Measurements from ENCODE around the gene PDCD10. TPM values are rescaled to one million over a fixed set of nuclear protein-coding genes. Genes with fewer than 3 reads are reported as not detected.

PDCD10 gene
- total RNA-seq, 1 experiment from 2014 or later: 87.7 TPM

DNA sequence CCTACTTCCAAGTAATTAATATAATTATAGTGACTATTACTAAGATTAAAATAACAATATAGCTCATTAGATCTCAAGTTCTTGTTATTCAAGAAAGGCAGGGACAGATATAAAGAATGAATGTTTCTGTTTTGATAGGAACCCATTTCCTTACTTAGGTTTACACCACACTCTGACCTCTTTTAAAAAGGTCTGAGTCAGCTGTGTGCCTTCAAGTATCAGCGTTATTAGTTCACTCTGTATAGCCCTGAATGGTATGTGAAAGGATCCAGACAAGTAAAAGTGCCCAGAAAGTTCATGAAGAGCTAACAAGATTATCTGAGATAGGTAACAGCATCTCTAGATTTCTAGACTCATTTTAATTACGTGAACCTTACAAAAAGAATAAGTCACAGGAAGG lies 28.9 kb downstream of the PDCD10 start:
- in situ Hi-C loops (cut with HindIII; ENCODE audit: low pct_unique_long_range_greater_than_20kb, low sequenced_read_pairs): no loop called here

GRCh38 chr3:167700926-167701325 lies 33.8 kb downstream of the PDCD10 start:
- in situ Hi-C loops (cut with HindIII; ENCODE audit: low pct_unique_long_range_greater_than_20kb, low sequenced_read_pairs): no loop called here
- DNase-seq (ENCODE audit: low read depth): no peak

More for the DNA sequence above, 28.9 kb downstream of the PDCD10 start:
- peak; percentile 36 for DNase-seq (ENCODE audit: low read depth)

- no peak for DNase-seq (ENCODE audit: low read depth)
- in situ Hi-C loops (cut with HindIII; ENCODE audit: low pct_unique_long_range_greater_than_20kb, low sequenced_read_pairs): no loop called here
Observed at GRCh38 chr3:167700046-167700445, 34.6 kb downstream of the PDCD10 start.

DNA sequence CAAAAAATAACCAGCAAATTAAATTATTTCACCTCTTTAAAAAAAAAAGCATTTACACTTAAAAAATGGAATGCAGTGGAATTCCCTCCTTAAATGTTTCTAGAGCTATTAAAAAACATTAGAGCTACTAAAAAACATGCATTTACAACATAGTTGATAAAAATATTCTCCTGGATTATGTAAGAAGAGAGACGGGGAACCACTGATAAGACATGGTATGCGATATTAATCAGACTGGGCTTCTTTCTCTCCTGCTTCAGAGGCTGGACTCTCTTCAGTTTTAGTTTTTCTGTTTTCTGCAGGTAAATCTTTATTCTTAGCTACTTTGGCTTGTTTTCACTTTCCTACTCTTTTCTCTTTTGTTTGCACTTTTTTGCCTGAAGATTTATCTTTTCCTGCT lies 40.6 kb downstream of the PDCD10 start:
- no peak for DNase-seq (ENCODE audit: low read depth)
- in situ Hi-C loops (cut with HindIII; ENCODE audit: low pct_unique_long_range_greater_than_20kb, low sequenced_read_pairs): no loop called here

- in situ Hi-C loops (cut with HindIII; ENCODE audit: low pct_unique_long_range_greater_than_20kb, low sequenced_read_pairs): no loop called here
- DNase-seq (ENCODE audit: low read depth): no peak
Observed at GRCh38 chr3:167691366-167691765, 43.3 kb downstream of the PDCD10 start.

- peak; percentile 51 for DNase-seq (ENCODE audit: low read depth)
- in situ Hi-C loops (cut with HindIII; ENCODE audit: low pct_unique_long_range_greater_than_20kb, low sequenced_read_pairs): no loop called here
Observed at GRCh38 chr3:167684388-167684993, 50.2 kb downstream of the PDCD10 start.

DNA sequence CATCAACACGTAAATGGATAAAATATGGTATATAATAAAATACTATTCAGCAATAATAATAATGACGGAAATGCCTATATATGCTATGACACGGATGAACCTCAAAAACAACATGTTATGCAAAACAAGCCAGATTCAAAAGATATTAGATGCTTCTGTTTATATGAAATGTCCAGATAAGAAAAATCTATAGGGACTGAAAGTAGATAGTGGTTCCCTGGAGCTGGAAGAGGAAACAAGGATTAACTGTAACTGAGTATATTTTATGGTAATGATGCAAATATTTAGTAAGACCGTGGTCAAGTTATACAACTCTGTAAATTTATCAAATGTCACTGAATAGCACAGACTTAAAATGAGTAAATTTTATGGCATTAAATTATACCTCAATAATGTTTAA lies 55.2 kb downstream of the PDCD10 start:
- in situ Hi-C loops (cut with HindIII; ENCODE audit: low pct_unique_long_range_greater_than_20kb, low sequenced_read_pairs): no loop called here
- no peak for DNase-seq (ENCODE audit: low read depth)

DNA sequence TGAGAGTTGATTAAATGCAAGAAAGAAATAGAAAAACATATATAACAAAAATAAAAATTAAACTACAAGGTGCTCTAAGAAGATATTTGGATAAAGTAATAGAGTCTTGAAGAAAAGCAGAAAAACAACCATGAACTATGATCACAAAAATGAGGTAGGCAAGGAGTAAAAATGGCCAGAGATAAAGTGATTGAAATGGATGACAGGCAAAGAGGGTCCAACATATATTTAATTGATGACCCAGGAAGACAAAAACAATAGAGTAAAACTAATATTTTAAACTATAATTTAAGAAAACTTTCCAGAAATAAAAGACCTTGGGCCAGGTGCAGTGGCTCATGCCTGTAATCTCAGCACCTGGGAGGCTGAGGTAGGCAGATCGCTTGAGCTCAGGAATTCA lies 58.8 kb downstream of the PDCD10 start:
- in situ Hi-C loops (cut with HindIII; ENCODE audit: low pct_unique_long_range_greater_than_20kb, low sequenced_read_pairs): no loop called here
- peak; percentile 14 for DNase-seq (ENCODE audit: low read depth)

DNA sequence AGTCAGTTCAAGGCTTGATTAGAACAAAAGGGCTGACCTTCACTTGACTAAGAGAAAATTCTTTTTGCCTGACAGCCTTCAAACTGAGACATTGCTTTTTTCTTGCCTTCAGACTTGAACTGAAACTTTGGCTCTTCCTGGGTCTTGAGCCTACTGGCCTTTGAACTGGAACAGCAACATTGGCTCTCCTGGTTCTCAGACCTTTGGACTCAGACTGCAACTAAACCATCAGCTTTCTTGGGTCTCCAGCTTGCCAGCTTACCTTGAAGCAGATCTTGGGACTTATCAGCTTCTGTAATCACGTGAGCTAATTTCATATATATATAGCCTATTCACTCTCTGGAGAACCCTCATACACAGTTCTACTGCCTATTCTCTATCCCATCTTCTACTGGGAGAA lies 61.5 kb downstream of the PDCD10 start:
- in situ Hi-C loops (cut with HindIII; ENCODE audit: low pct_unique_long_range_greater_than_20kb, low sequenced_read_pairs): no loop called here
- DNase-seq (ENCODE audit: low read depth): no peak

DNA sequence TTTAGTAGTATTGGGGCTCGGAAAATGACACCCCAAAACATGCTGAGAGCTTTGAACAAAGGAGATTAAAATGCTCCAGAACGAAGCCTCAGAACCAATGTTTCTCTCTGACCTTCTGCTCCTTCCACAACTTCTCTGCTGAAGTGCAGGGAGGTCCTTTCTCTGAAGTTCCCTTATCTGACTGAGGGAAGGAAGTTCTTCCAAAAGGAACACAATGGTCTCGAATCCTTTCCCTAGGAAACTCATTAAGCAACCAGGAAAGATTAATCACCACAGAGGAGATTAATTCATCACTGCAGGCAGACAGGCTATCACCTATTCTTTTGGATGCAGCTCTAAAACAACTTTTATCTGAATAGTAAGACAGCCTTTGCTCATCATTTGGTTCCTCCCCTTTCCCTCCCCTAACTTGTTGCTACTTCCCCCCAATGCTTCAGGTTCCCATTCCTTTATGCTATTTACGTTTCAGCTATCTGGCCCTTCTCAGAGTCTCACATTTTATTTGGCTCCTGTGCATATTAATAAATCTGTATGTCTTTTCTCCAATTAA lies 62.7 kb downstream of the PDCD10 start:
- DNase-seq (ENCODE audit: low read depth): no peak
- in situ Hi-C loops (cut with HindIII; ENCODE audit: low pct_unique_long_range_greater_than_20kb, low sequenced_read_pairs): no loop called here

GRCh38 chr3:167669699-167670098 lies 65.0 kb downstream of the PDCD10 start:
- no peak for DNase-seq (ENCODE audit: low read depth)

GRCh38 chr3:167668651-167669050 lies 66.0 kb downstream of the PDCD10 start:
- no peak for DNase-seq (ENCODE audit: low read depth)
- in situ Hi-C loops (cut with HindIII; ENCODE audit: low pct_unique_long_range_greater_than_20kb, low sequenced_read_pairs): no loop called here

More at GRCh38 chr3:167669699-167670098, 65.0 kb downstream of the PDCD10 start:
- in situ Hi-C loops (cut with HindIII; ENCODE audit: low pct_unique_long_range_greater_than_20kb, low sequenced_read_pairs): no loop called here

GRCh38 chr3:167666563-167666962 lies 68.1 kb downstream of the PDCD10 start:
- in situ Hi-C loops (cut with HindIII; ENCODE audit: low pct_unique_long_range_greater_than_20kb, low sequenced_read_pairs): no loop called here
- no peak for DNase-seq (ENCODE audit: low read depth)

DNA sequence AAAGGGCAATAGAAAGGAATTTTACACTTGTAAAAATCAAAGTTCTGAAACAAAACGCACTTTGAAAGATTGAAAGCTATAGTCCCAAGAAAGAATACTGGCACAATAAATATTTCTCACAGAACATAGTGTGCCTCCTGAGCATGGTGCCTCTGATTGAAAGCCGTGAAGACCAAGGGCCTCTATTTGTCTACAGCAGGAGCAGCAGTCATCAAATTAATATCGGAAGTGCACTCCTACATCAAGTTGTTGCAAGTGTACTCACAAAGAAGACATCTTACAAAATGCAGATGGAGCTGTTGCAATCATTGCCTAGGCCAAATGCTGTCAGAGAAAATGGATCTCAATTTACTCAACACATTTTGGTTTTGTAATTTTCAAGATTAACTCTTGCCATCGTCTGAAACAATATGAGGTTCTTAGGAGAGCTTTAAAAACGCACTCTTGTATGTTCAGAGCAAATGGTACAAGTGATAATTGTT lies 71.7 kb downstream of the PDCD10 start:
- no peak for DNase-seq (ENCODE audit: low read depth)
- in situ Hi-C loops (cut with HindIII; ENCODE audit: low pct_unique_long_range_greater_than_20kb, low sequenced_read_pairs): no loop called here

GRCh38 chr3:167657684-167658225 lies 76.9 kb downstream of the PDCD10 start:
- DNase-seq (ENCODE audit: low read depth): no peak
- in situ Hi-C loops (cut with HindIII; ENCODE audit: low pct_unique_long_range_greater_than_20kb, low sequenced_read_pairs): no loop called here

DNA sequence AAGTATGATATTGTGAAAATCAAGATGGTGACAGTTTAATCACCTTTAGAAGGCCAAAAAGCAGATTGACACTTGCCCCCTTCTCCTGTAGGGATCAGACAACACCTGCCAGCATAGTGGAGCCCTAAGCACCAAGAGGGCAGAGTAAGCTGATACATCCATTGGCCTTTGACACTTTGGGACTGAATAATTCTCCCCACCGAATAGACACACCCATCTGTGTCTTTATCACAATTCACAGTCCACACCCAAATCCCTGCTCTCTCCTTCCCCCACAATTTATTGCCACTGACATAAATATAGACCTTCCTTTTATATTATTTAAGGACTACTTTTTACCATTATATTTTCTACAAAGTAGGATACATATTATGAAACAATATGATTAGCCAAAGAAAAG lies 77.9 kb downstream of the PDCD10 start:
- in situ Hi-C loops (cut with HindIII; ENCODE audit: low pct_unique_long_range_greater_than_20kb, low sequenced_read_pairs): no loop called here
- DNase-seq (ENCODE audit: low read depth): no peak

DNA sequence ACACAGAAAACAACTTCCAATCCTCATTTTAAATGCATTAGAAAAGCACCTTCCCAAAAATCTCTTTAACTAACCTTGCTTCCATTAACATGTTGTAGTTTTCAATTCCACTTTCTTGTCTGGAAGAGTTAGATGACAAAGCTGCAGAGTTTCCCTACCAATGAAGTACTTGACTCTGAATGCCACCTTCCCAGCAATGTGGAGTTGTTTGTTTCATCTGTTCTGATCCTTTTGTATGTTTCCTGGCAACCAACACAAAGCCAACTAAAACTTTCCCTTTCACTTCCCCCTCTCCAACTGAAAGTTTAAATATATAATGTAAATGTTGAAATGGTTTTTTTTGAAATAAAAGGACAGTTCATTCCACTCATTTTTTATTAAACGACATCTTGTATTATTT lies 80.9 kb downstream of the PDCD10 start, which contains the start of gene WDR49:
Gene WDR49 (minus strand): TSS at position 183 of the 400 bp plus-strand sequence. CDS start 517 bp downstream, outside the sequence.
- no peak for DNase-seq (ENCODE audit: low read depth)
- in situ Hi-C loops (cut with HindIII; ENCODE audit: low pct_unique_long_range_greater_than_20kb, low sequenced_read_pairs): no loop called here

- in situ Hi-C loops (cut with HindIII; ENCODE audit: low pct_unique_long_range_greater_than_20kb, low sequenced_read_pairs): no loop called here
- no peak for DNase-seq (ENCODE audit: low read depth)
Observed at GRCh38 chr3:167653155-167653554, 81.5 kb downstream of the PDCD10 start.

DNA sequence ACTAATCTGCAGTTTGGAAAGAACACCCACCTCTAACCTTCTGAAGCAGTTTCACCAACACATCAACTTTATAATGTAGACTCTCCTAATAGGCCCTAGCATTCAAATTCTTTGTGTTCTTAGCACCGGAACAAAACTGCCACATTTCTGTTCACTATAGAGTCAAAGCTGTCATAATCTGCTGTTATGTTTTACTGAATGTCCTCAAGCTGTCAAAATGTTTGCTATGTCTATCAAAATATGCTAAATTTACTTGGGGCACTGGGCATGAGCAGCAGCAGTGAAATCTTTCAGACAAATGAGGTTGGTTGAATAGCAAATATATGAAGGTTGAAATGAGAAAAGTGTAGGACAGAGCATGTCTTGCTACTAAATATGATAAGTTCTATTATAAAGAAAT lies 82.9 kb downstream of the PDCD10 start:
- in situ Hi-C loops (cut with HindIII; ENCODE audit: low pct_unique_long_range_greater_than_20kb, low sequenced_read_pairs): no loop called here
- no peak for DNase-seq (ENCODE audit: low read depth)

DNA sequence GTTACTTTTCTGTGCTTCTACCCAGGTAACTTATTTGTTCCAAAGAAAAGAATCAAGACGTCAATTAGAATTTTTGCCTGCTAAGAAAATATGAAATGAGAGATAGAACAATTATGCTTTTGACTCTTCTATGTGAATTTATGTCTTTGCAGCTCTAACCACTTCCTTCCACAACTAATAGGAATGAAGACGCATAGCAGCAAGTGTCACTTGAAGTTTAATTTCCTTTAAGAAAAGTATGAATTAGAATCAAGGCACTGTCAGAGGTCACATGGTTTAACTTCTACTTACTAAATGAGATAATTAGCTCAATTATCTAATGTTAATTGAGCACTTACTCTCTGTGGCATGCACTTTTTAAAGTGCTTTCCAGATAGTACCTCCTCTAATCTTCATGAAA lies 84.2 kb downstream of the PDCD10 start:
- in situ Hi-C loops (cut with HindIII; ENCODE audit: low pct_unique_long_range_greater_than_20kb, low sequenced_read_pairs): no loop called here

More for the DNA sequence above, 84.2 kb downstream of the PDCD10 start:
- DNase-seq (ENCODE audit: low read depth): no peak
